ENCODE data around the gene PADI1.

GRCh38 chr1:17194133-17194475, 10.8 kb upstream of the PADI1 start:
- TF ChIP-seq CTCF (IDR thresholded peaks at IDR 0.05 in 4 of 5, conservative IDR thresholded peaks at IDR 0.05 in 1 of 5) (no peak), POLR2A (IDR thresholded peaks at IDR 0.05) (no peak)

Measured in gastrocnemius medialis (tissue), 4 donors.